Endodermal cell (in vitro differentiated cells): Measurements from ENCODE around the gene SRGAP1. TPM values are rescaled to one million over a fixed set of nuclear protein-coding genes. Genes with fewer than 3 reads are reported as not detected.

Source experiments
- DNase-seq: peaks from one replicate; pipeline ENCODE4 v3.0.0-alpha.2; 2017
- H3K27ac ChIP-seq: 2 replicates; pipeline ENCODE4 v1.5.1; 2013; ENCODE audit warnings: mild to moderate bottlenecking, low read depth, low read length, moderate library complexity
- H3K27me3 ChIP-seq: 2 replicates; pipeline ENCODE4 v1.6.1; 2013; ENCODE audit warnings: mild to moderate bottlenecking, low read length, moderate library complexity; ENCODE audit not compliant: insufficient read depth, control insufficient read depth, poor library complexity, severe bottlenecking
- H3K36me3 ChIP-seq: 2 replicates; pipeline ENCODE4 v1.7.0; 2013; ENCODE audit warnings: mild to moderate bottlenecking, low read length, moderate library complexity; ENCODE audit not compliant: control insufficient read depth, insufficient read depth
- H3K4me1 ChIP-seq: one replicate; pipeline ENCODE4 v1.7.0; 2013; ENCODE audit warnings: low read length; ENCODE audit not compliant: control insufficient read depth, insufficient read depth
- H3K4me3 ChIP-seq: 2 replicates; pipeline ENCODE4 v1.5.1; 2013; ENCODE audit warnings: mild to moderate bottlenecking, low read length, moderate library complexity
- H3K9ac ChIP-seq: 2 replicates; pipeline ENCODE4 v1.6.1; 2013; ENCODE audit warnings: mild to moderate bottlenecking, low read length, moderate library complexity; ENCODE audit not compliant: poor library complexity, severe bottlenecking; ENCODE audit errors: extremely low read depth
- H3K9me3 ChIP-seq: 2 replicates; pipeline ENCODE4 v1.6.1; 2013; ENCODE audit warnings: mild to moderate bottlenecking, low read length, moderate library complexity; ENCODE audit not compliant: control insufficient read depth
- H3K27ac Mint-ChIP-seq: 2 replicates; pipeline ENCODE4 v1.8.0; 2020; ENCODE audit warnings: mixed read lengths
- H3K27me3 Mint-ChIP-seq: 2 replicates; pipeline ENCODE4 v1.8.0; 2021; ENCODE audit warnings: mild to moderate bottlenecking, mixed read lengths; ENCODE audit not compliant: insufficient read depth
- H3K36me3 Mint-ChIP-seq: 2 replicates; pipeline ENCODE4 v1.8.0; 2020; ENCODE audit warnings: low read depth, mixed read lengths
- H3K4me1 Mint-ChIP-seq: 2 replicates; pipeline ENCODE4 v1.8.0; 2020; ENCODE audit warnings: mixed read lengths
- H3K4me3 Mint-ChIP-seq: 2 replicates; pipeline ENCODE4 v1.8.0; 2020; ENCODE audit warnings: mild to moderate bottlenecking, moderate library complexity, mixed read lengths
- H3K9me3 Mint-ChIP-seq: 2 replicates; pipeline ENCODE4 v1.8.0; 2020; ENCODE audit warnings: mild to moderate bottlenecking, mixed read lengths
- CTCF ChIP-seq: fragments of 200-600 bp; sonication (generic); conservative IDR thresholded peaks from 2 replicates; pipeline ENCODE4 v1.5.0; 2021; ENCODE audit warnings: antibody characterized with exemption, mild to moderate bottlenecking
- WGBS, 2 experiments: methylation state at CpG; one replicate each; pipeline versions ENCODE4 v1.1.5 to v1.1.7; 2013; ENCODE audit warnings: missing lambda C conversion rate in 2 of 2, mixed read lengths in 1 of 2; ENCODE audit not compliant: insufficient coverage in 1 of 2, insufficient read length in 1 of 2; 5-methylcytosine and 5-hydroxymethylcytosine counted together
- total RNA-seq, 2 donors: library from RNA; stranded (reverse); fragmentation: NEBNext Ultra II Directional in 1 of 2; extraction: Animal tissue kit (Norgen Biotek cat#: 25700) in 1 of 2; gene quantifications; 2 replicates in 1 of 2; 3 replicates in 1 of 2; pipeline ENCODE4 v1.2.1, GENCODE V29; 2021

Gene SRGAP1
- total RNA-seq, 2 donors from 2014 or later, result 10.6 to 13.4 TPM

DNA sequence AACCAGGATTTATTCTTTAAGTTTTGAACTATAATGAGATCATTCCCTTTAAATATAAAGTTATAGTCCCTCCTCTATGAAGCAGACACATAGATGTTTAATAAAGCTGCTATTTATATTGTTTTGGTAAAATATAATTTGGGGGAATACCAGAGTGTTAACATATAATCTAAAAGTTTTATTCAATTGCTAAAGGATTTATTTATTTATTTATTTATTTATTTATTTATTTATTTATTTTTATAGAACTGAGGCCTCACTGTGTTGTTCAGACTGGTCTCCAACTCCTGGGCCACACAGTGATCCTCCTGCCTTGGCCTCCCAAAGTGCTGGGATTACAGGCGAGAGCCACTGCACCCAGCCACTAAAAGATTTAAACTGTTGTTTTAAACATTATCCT lies 278.9 kb downstream of the SRGAP1 start:
- DNase-seq, result no peak
- H3K9ac ChIP-seq, result no peak overlapping the region
- Mint-ChIP-seq H3K27me3 (no peaks in the 10 kb centered on the region), H3K9me3 (no peaks in the 10 kb centered on the region), H3K4me3 (no peak overlapping the region), H3K27ac (no peak overlapping the region), H3K4me1 (peaks cover 5% of the 10 kb centered on the region), H3K36me3 (peaks cover 9% of the 10 kb centered on the region)
- TF ChIP-seq CTCF, result no peak
- H3K9me3 ChIP-seq, result no peaks in the 10 kb centered on the region
- no peak overlapping the region for H3K4me3 ChIP-seq
- WGBS, 2 experiments, result 100% methylated on average over 1 of the region's 1 CpG
- no peak overlapping the region for H3K27ac ChIP-seq
- H3K36me3 ChIP-seq, result no peaks in the 10 kb centered on the region
- no peaks in the 10 kb centered on the region for H3K4me1 ChIP-seq
- H3K27me3 ChIP-seq, result no peaks in the 10 kb centered on the region

DNA sequence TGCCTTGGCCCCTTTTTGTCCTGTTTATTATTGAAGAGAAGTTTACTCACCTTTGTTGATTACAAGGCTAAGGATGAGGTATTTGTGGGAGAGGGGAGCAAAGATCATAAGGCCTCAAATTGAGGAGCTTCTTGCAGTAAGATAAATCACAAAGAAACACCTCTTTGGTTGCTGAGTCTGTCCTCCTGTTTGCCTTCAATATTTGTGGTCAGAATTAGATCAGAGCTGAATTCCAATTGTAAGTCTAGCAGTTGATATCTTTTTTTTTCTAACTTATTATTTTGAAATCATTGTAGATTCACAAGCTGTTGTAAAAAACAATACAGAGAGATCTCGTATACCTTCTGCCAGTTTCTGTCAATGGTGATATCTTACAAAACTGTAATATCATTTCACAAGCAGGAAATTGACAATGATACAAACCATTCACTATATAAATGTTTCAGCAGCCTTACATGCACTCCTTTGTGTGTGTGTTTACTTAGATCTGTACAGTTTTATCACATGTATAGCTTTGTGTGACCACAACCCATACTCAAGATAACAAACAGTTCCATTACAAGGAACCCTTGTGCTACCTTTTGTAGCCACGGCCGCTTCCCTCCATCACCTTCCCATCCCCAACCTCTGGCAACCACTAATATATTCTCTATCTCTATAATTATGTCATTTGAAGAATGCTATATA lies 280.2 kb downstream of the SRGAP1 start:
- H3K4me3 Mint-ChIP-seq, result no peak overlapping the region
- Histone ChIP-seq H3K4me1 (no peaks in the 10 kb centered on the region), H3K27me3 (no peaks in the 10 kb centered on the region), H3K4me3 (no peak overlapping the region), H3K9me3 (no peaks in the 10 kb centered on the region), H3K9ac (no peak overlapping the region), H3K36me3 (no peaks in the 10 kb centered on the region), H3K27ac (no peak overlapping the region)
- H3K9me3 Mint-ChIP-seq, result no peaks in the 10 kb centered on the region
- H3K36me3 Mint-ChIP-seq, result peaks cover 17% of the 10 kb centered on the region
- WGBS, 2 experiments, result 97% methylated on average over 3 of the region's 3 CpGs; no CpG with 5 or more reads in 1 of the 2 experiments
- peaks cover 5% of the 10 kb centered on the region for H3K4me1 Mint-ChIP-seq
- H3K27me3 Mint-ChIP-seq, result no peaks in the 10 kb centered on the region
- TF ChIP-seq CTCF, result no peak
- DNase-seq, result no peak
- no peak overlapping the region for H3K27ac Mint-ChIP-seq

GRCh38 chr12:64125913-64126312 lies 281.4 kb downstream of the SRGAP1 start:
- peaks cover 26% of the 10 kb centered on the region for H3K36me3 Mint-ChIP-seq
- TF ChIP-seq CTCF, result no peak
- H3K4me3 Mint-ChIP-seq, result no peak overlapping the region
- Histone ChIP-seq H3K9me3 (no peaks in the 10 kb centered on the region), H3K27ac (no peak overlapping the region), H3K36me3 (no peaks in the 10 kb centered on the region), H3K9ac (no peak overlapping the region), H3K27me3 (no peaks in the 10 kb centered on the region), H3K4me1 (no peaks in the 10 kb centered on the region), H3K4me3 (no peak overlapping the region)
- no peak overlapping the region for H3K27ac Mint-ChIP-seq
- H3K4me1 Mint-ChIP-seq, result peaks cover 5% of the 10 kb centered on the region
- no peaks in the 10 kb centered on the region for H3K9me3 Mint-ChIP-seq
- H3K27me3 Mint-ChIP-seq, result no peaks in the 10 kb centered on the region
- no peak for DNase-seq
- 89 to 90% methylated on average over 5 to 6 of the region's 6 CpGs for WGBS, 2 experiments
